RWPE1 (cell line): ENCODE data around the gene KDF1.

ENCODE experiments used
- CTCF ChIA-PET: fragments of 350-600 bp; sonication (Branson Sonifier 250); formaldehyde crosslinking; extraction: SDS; loops from one replicate; lab custom pipeline; 2021; lab: Yijun Ruan, JAX
- POLR2A ChIA-PET: fragments of 400-600 bp; formaldehyde crosslinking; extraction: SDS; loops from one replicate; lab custom pipeline; 2020; ENCODE audit warnings: antibody characterized with exemption; ENCODE audit not compliant: low non-redundant PET; lab: Yijun Ruan, JAX
- DNase-seq: peaks from one replicate; pipeline ENCODE4 v3.0.0; 2012; ENCODE audit warnings: low spot score
- H3K27ac ChIP-seq: fragments of 450-650 bp; 2 replicates; pipeline ENCODE4 v1.5.1; 2017
- TF ChIP-seq, protein P1 (sequence below): fragments of 450-650 bp; conservative IDR thresholded peaks from 2 replicates; pipeline ENCODE4 v1.5.1; 2017; ENCODE audit warnings: low read depth, mild to moderate bottlenecking

Gene KDF1

DNA sequence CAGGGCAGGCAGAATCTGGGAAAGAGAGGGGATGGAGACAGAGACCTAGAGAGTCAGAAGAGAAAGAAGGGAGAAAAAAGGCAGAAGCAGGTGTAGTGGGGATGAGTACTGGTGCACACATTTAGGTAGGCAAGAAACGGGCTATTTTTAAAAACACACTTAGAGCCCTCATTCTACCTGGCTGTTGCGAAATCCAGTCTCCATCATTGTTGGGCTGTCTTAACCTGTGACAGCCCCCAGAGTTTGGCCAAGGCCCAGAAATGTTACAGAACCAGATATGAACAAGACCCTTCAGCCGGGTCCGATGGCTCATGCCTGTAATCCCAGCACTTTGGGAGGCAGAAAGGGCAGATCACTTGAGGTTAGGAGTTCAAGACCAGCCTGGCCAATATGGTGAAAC, 12.6 kb upstream of the KDF1 start:
- ChIA-PET CTCF (no interaction called here), POLR2A (no interaction called here)
- no peak for DNase-seq
- no peak overlapping the region for H3K27ac ChIP-seq
- TF ChIP-seq, protein P1, sequence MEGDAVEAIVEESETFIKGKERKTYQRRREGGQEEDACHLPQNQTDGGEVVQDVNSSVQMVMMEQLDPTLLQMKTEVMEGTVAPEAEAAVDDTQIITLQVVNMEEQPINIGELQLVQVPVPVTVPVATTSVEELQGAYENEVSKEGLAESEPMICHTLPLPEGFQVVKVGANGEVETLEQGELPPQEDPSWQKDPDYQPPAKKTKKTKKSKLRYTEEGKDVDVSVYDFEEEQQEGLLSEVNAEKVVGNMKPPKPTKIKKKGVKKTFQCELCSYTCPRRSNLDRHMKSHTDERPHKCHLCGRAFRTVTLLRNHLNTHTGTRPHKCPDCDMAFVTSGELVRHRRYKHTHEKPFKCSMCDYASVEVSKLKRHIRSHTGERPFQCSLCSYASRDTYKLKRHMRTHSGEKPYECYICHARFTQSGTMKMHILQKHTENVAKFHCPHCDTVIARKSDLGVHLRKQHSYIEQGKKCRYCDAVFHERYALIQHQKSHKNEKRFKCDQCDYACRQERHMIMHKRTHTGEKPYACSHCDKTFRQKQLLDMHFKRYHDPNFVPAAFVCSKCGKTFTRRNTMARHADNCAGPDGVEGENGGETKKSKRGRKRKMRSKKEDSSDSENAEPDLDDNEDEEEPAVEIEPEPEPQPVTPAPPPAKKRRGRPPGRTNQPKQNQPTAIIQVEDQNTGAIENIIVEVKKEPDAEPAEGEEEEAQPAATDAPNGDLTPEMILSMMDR = no peak

DNA sequence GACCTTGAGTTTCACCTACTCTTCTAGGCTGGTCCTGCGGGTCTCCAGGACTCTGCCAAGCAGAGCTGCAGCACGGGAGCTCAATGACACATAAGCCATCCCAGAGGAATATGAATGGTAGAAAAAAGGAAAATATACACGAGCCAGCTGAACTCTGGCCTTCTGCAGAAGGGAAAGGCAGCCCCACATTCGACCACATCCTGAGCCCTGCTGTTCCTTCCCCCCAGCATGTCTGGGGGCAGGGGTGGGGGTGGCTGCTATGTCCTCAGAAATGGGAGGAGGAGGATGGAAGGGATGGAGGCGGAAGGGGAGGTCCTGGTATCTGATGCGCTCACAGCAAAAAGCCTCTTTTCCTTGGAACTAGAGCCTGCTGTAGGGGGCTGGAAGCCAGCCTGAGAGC, 12.1 kb upstream of the KDF1 start:
- TF ChIP-seq, protein P1 = no peak
- DNase-seq = no peak
- POLR2A ChIA-PET = no interaction called here
- no peak overlapping the region for H3K27ac ChIP-seq
- CTCF ChIA-PET = interaction anchor here (0.6 kb wide), 1 partner anchor 1069 kb away, joined by 3 read pairs; no protein-coding TSS in a partner anchor

DNA sequence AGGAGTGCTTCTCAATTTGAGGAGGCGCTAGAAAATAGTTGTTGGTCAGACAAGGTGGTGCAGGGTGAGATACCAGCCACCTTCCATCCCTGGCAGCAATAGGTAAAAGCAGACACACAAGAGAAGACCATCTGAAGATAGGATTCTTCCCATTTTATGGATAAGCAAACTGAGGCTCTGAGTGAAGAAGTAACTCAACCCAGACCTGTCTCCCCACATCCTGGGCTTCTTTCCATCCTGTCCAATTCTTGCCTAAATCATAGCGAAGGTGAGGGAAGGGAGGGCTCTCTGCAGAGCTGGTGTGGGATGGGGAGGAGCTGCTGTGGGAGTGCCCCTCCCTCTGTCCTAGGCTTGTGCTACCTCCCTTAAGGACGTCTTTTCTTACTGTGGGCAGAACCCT, 11.3 kb upstream of the KDF1 start:
- TF ChIP-seq, protein P1 = no peak
- no peak overlapping the region for H3K27ac ChIP-seq
- no peak for DNase-seq
- ChIA-PET POLR2A (no interaction called here), CTCF (interaction anchor here (0.5 to 0.6 kb wide), 2 partner anchors 73 to 1069 kb away, joined by 3 to 5 read pairs; no protein-coding TSS in a partner anchor)

DNA sequence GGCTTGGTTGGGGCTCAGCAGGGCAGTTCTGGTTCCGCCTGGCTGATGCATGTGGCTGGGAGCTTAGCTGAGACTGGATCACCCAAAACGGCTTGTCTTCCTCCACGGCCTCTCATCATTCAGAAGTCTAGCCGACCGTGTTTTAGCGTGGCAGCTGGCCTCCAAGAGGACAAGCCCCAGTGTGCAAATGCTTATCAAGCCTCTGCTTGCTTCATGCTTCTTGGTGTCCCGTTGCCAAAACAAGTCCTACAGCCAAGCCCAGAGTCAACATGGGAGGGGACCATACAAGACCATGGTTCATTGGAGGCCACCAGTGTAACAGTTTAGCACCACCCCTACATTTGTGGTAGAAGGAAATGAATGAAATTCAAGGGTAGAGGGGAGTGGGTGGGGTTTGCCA, 10.5 kb upstream of the KDF1 start:
- no peak for DNase-seq
- TF ChIP-seq, protein P1 = no peak
- ChIA-PET POLR2A (no interaction called here), CTCF (no interaction called here)
- peak overlapping the region; percentile 52 for H3K27ac ChIP-seq

DNA sequence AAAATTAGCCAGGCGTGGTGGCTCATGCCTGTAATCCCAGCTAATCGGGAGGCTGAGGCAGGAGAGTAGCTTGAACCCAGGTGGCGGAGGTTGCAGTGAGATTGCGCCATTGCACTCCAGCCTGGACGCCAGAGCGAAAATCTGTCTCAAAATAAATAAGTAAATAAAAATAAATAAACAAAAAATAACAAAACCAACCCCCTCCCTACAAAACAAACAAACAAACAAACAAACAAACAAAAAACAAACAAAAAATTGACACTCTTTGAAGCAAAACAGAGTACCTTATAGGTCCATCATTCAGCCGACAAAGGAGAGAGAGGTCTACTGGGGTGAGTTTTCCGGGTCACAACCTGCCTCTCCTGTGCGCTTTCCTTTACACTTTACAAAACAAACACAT, 5.4 kb upstream of the KDF1 start:
- DNase-seq = no peak
- TF ChIP-seq, protein P1 = no peak
- no peak overlapping the region for H3K27ac ChIP-seq
- ChIA-PET POLR2A (no interaction called here), CTCF (interaction anchor here (0.5 to 1.3 kb wide), 5 partner anchors 55 to 336 kb away, joined by 3 to 6 read pairs (median 5); no protein-coding TSS in a partner anchor)

DNA sequence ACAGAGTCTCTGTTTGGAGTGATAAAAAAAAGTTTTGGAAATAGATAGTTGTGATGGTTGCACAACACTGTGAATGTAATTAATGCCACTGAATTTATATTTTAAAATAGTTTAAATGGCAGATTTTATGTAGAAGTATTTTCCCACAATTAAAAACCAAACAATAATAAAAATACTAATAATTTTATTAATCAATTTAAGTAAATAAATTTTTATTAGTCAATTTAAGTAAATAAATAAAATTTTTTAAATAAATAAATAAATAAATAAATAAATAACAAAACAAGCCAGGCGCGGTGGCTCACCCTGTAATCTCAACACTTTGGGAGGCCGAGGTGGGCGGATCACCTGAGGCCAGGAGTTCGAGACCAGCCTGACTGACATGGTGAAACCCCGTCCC, 4.9 kb upstream of the KDF1 start:
- TF ChIP-seq, protein P1 = no peak
- ChIA-PET POLR2A (no interaction called here), CTCF (no interaction called here)
- H3K27ac ChIP-seq = no peak overlapping the region
- no peak for DNase-seq

DNA sequence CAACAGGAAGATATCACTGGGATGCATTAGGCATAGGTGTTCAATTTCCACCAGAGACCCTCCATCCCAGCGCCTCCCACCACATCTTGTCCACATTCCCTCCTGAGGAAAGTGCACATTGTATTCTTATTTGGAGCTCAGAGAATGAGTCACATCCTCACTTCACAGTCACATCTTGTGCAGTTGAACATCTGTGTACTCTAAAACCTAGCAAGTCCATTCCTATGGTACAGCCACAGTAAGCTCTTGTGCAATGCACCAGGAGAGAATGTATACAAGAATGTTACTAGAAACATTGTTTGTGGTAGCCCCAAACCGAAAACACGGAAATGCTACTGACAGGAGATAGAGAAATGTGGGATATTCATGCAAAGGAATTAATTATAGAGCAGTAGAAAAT, 1.6 kb upstream of the KDF1 start:
- POLR2A ChIA-PET = interaction anchor here (0.6 kb wide), 1 partner anchor 297 kb away, joined by 5 read pairs; no protein-coding TSS in a partner anchor
- TF ChIP-seq, protein P1 = no peak
- peak; percentile 78 for DNase-seq
- peak overlapping the region; percentile 94 for H3K27ac ChIP-seq
- CTCF ChIA-PET = no interaction called here
